Pons (tissue), 1 donor: Measurements from ENCODE around the gene OSBP2.
A peak's percentile ranks its signal among the peaks of the same experiment; 100 is the strongest.
"Not testable (repeated sequence)": the region's sequence is repeated elsewhere in the genome, so short reads cannot be mapped to it uniquely, and the experiment has no call there.

Source experiments
- DNase-seq: peaks from one replicate; pipeline ENCODE4 v3.0.0-alpha.2; 2016; ENCODE audit warnings: low spot score

OSBP2 gene

GRCh38 chr22:30763815-30764673 lies 69.4 kb downstream of the OSBP2 start:
- peak; percentile 55 for DNase-seq

- no peak for DNase-seq
Observed at GRCh38 chr22:30767661-30768060, 73.0 kb downstream of the OSBP2 start.

- DNase-seq: no peak
Observed at GRCh38 chr22:30770716-30771115, 76.0 kb downstream of the OSBP2 start.

DNA sequence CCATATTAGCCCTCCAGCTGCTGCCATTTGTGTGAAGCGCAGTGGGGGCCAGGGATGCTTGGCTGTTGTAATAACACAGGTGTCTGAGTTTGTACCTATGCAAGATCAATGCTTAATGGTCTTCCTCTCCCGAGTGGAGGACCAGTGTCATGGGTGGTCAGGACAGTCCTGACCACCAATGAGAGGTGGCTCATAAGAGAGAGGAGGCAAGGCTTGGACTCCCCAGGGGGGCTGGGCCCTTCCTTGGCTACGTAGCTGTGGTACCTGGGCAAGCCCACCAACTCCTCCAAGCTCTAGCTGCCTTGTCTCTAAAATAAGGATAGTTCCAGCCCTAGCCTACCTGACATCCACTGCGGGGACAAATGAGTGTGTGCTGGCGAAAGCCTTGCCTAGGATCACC lies 79.2 kb downstream of the OSBP2 start:
- no peak for DNase-seq

DNA sequence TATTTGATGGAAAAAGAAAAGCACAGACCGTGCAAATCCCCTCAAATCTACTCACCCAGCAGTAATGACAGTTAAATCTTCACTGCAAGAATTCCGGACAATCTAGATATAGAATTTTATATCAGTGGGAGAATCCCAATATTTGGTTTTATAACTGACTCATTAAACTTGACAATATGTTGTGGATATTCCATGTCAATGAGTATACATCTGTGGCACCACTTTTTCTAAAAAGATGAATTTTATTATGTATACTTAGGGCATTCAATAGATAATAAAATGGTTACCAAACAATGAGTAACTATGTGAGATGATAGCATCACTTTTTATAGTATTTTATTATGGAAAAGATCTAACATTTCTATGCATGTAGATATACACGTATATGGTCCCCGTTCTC lies 79.9 kb downstream of the OSBP2 start:
- DNase-seq: no peak

DNA sequence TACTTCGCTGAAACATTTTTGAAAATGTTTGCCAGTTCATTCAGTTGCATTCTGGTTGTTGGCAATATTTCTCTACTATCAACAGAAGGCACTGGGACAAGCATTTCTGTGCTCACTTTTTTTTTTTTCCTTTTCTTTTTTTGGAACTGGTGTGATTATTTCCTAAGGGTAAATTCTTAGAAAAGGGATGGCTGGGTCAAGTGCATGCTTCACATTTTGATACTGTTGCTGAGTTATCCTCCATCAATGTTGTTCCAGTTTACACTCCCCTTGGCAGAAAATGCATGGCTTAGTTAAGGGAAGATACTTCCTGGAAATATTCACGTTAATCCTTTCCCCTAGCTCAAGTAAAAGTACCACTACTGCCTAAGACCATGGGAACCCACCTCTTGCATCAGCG lies 81.8 kb downstream of the OSBP2 start:
- DNase-seq: no peak

- not testable (repeated sequence) for DNase-seq
Observed at GRCh38 chr22:30777146-30777545, 82.5 kb downstream of the OSBP2 start.

DNA sequence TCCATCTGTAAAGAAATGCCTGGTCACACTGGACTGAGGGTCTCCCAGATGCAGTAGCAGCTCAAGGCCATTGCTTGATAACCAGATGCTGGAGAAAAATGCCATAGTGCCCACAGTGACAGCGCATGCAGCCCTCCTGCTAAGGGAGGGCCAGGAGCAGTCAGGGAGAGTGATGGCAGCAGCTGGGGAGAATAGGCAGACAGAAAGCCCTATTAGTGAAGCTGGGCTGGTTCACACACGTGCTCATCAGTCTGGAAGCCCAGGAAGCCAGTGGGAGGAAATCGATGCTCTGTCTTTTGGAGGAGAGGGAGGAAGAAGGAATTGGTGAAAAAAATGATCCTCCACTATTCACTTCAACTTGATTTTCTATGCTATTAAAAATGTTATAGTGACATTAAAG lies 82.9 kb downstream of the OSBP2 start:
- DNase-seq: no peak

GRCh38 chr22:30778261-30778660 lies 83.6 kb downstream of the OSBP2 start:
- no peak for DNase-seq

GRCh38 chr22:30780026-30780425 lies 85.4 kb downstream of the OSBP2 start:
- DNase-seq: no peak

DNA sequence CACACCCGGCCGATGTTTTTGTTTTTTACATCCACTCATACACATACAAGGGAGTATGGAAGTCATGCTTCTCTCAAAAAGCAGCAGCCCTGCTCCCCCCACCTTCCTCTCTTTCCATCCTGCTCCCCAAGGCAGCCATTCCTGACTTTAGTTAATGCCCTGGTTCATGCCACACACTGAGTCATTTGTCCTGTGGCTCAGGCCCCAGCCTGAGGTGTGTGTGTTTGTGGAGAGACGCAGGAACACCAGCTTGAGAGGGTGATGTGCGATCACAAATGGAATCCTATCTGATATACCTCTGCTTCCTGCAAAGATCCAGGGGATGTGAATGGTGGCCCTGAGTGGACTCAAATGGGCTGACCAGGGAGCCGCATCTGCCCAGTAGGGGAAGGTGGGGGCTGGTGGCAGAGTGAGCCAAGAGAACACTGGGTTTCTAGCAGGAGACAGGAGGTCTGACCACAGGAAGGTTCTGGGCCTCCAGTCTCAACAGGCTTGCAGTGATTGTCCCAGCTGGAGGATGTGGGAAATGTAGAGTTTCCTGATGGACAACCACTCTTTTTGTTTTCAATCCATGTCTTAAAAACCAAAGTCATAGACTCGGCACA lies 86.7 kb downstream of the OSBP2 start:
- no peak for DNase-seq

DNA sequence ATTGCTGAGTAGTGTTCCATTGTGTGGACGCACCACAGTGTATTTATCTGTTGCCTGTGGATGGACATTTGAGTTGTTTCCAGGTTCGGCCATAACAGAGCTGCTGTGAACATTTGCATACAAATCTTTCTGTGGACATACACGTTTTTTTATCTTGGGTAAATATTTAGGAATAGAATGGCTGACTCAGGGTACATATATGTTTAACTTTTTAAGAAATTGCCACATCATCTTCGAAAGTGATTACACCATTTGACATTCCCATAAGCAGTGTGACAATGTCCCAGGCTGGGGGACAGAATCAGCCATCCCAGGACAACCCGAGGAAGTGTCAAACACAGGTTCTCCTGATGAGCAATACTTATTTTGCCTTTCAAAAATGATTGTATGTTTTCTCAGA lies 87.9 kb downstream of the OSBP2 start:
- no peak for DNase-seq

DNA sequence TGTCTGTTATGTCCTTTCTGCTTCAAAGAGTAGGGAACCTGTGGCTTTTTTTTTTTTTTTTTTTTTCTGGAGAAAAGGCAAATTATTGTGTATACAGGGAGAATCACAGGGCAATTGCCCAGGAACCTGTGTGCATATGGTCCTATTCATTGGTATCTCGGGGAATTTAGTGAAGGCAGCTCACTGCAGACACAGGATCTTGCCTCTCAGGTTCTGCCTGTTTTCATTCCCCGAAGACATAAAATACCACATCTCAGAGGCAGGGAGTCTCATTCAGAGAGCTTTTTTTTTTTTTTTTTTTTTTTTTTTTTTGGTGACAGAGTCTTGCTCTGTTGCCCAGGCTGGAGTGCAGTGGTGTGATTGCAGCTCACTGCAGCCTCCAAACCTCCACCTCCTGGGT lies 88.3 kb downstream of the OSBP2 start:
- no peak for DNase-seq

- DNase-seq: no peak
Observed at GRCh38 chr22:30785527-30785926, 90.9 kb downstream of the OSBP2 start.

- no peak for DNase-seq
Observed at GRCh38 chr22:30790366-30790765, 95.7 kb downstream of the OSBP2 start.

DNA sequence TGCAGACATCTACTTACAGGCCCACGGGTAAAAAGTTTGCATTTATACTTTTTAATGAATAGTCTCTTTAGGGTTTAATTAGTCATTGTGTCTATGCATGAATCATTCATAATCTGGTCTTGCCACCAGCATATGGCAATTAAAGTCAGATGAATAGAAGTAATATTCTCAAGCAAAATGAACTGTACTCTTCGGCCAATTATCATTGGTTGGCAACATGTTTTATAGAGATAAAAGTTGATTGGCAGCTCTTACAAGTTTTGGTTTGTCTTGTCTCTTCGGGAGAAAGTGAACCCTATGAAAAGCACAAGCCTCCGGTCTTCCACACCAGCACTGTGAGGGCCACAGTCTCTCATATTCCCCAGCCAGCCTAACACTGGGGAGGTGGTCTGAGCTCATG lies 97.8 kb downstream of the OSBP2 start:
- no peak for DNase-seq

- DNase-seq: no peak
Observed at GRCh38 chr22:30795118-30795517, 100.4 kb downstream of the OSBP2 start.

DNA sequence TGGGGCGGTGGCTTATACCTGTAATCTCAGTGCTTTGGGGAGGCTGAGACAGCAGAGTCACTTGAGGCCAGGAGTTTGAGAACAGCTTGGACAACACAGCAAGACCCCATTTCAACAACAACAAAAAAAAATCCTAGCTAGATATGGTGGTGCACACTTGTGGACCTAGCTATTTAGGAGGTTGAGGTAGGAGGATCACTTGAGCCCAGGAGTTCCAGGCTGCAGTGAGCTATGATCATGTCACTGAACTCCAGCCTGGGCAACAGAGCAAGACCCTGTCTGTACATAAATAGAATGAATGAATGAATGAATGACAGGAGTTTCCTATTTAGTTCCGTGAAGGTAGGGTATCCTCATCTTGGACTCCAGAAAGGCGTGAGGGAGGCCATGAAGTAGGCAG lies 107.0 kb downstream of the OSBP2 start:
- DNase-seq: no peak

DNA sequence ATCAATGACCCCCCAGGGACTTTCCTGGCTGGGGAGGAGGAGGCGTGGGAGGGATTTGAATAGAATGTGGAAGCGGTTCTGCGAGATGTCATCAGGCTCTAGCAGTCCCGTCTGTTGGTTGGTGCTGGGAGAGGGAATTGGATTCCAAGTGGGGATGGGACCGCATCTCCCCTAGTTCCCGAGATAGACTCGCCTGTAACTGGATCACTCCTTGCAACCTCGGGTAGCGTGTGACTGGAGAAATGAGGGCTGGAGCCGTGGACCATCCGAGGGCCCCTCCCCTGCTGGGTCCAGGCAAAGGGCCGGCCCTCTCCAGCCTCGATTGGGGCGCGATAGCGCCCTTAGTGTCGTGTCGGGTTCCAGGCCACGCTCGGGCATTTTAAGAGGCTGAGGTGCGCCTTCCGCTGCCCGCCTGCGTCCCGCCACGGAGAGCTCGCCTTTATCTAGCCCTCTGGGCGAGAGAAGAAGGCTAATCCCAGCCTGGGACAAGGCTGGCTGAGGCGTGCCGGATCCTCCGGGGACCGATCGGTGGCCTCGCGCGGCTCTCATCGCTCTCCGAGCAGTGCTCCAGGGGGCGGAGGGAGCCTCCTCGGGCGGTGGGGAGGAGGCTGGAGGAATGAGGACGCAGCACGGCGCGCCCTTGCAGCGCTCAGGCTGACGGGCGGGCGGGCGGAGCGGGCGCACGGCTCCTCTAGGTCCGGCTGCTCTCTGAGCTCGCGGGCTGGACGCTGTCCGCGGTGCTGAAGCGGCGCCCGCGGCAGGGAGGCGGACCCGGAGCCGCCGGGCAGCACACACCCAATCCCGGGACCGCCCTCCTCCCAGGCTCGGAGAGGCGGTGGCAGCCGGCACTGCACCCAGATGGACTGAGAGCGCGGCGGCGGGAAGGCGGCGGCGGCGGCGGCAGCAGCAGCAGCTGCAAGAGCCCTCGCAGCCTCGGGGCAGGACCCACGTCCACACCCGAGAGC lies 107.8 kb downstream of the OSBP2 start:
- DNase-seq: peak; percentile 61

DNA sequence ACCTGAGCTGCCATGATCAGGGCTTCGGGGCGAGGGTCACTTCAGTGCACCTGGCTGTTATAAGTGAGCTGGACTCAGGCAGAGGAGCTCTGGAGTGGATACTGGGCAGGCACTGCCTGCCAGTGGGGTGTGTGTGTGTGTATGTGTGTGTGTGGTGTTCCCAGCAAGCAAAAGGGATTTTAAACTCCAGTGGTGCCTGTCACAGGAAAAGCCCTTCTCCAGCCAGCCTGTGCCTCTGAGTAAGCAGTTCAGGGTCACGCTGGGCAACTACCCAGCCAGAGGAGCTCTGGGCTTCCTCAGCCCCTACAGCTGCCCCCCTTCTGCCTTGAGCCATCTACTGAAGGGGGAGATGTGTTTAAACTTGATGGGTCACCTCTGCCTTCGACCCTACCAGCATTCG lies 109.0 kb downstream of the OSBP2 start:
- no peak for DNase-seq

DNA sequence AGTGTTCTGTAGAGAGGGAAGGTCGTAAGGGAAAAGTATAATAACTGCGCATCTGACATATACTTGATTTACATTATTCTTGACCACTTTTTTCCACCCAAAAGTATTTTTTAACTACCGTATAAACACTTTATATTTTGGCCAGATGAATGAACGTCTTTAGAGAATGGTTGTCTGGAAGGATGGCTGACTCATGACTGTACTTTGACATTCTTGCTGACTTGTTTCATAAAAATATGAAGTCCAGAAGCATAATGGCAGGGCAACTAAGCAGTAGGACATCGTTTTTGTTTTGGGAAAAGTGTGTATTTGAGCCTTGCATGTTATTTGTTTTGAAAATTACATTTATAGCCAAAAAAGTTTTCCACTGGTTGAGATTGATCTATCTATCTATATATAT lies 110.0 kb downstream of the OSBP2 start:
- no peak for DNase-seq

DNA sequence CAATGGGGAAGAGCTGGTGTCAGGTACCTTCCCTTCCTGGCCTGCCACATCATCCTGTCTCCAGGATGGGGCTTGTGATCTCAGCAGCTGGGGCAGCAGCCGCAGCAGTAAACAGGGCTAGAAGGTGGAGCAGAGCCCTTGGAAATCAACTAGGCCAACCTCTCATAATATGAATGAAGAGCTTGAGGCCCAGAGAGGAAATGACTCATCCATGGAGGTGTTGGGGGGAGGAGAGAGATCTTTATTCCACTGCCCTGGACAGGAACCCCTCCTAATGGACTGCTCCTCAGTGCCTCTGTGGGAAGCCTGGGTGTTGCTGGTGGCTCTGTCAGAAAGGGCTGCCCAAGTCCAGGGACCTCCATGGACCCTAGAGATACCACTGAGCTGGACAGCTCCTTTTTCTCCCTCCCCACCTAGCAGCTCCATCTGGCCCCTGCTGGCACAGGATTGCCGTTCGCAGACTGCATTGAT lies 111.8 kb downstream of the OSBP2 start:
- DNase-seq: peak; percentile 11
